ENCODE measurements around the gene MDN1. TPM values are rescaled to one million over a fixed set of nuclear protein-coding genes. Genes with fewer than 3 reads are reported as not detected.
"Not testable (repeated sequence)": the region's sequence is repeated elsewhere in the genome, so short reads cannot be mapped to it uniquely, and the experiment has no call there.

The MDN1 gene
- total and polyA plus RNA-seq, 5 experiments from 2014 or later, result 3.4 to 62.5 (median 10.2) TPM

DNA sequence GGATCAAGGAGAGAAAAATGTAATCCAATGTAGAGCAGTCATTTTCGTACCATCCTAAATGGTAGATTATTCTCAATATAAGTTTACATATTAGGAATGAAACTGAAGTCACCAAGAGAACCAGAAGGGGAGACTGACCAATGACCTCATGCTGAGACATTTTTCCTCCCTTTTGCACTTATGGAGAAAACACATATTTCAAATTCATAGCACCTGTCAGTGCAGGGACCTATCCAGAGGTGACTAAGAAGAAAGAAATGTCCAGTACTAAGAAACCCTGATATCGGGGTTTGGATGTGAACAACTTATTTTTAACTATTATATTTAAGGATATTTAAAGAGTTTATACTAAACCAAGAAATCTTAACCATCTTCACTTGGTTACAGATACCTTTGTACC, 164.5 kb downstream of the MDN1 start:
- Mint-ChIP-seq H3K27me3 (no peaks in the 10 kb centered on the region), H3K4me1 (peaks cover 0 to 2% (median 0%) of the 10 kb centered on the region in 4 donors), H3K36me3 (peaks cover 5 to 89% (median 17%) of the 10 kb centered on the region in 3 donors), H3K9me3 (no peaks in the 10 kb centered on the region), H3K4me3 (no peak overlapping the region), H3K27ac (no peak overlapping the region)
- POLR2A ChIA-PET, result no interaction called here
- DNase-seq (no peak), ATAC-seq (no peak)

DNA sequence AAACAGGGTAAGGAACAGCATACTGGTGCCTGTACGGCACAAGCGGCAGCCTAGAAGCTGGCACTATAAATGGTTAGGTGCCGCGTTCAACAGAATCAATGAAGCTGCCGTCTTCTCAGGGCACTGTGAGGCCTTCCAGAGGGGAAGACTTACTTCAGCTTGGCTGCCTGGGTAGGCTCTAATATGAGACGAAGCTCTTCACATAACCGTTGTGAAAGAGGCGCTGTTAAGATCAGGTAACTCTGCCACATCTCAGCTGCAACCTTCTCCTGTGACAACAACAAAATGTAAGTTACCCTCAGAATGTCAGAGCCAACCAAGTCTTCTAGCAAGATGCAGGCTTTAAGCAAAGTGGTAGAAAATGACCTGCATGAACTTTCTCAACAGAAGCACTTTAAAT, 169.0 kb downstream of the MDN1 start:
- POLR2A ChIA-PET, result no interaction called here
- peak overlapping the region in 2 of 10 donors; percentile 3 to 65 for H3K27ac Mint-ChIP-seq
- no peaks in the 10 kb centered on the region for H3K4me1 Mint-ChIP-seq
- no peaks in the 10 kb centered on the region for H3K9me3 Mint-ChIP-seq
- ATAC-seq (no peak), DNase-seq (no peak)
- no peak overlapping the region for H3K4me3 Mint-ChIP-seq
- no peaks in the 10 kb centered on the region for H3K27me3 Mint-ChIP-seq
- H3K36me3 Mint-ChIP-seq, result peaks cover 2 to 88% (median 28%) of the 10 kb centered on the region in 3 donors

DNA sequence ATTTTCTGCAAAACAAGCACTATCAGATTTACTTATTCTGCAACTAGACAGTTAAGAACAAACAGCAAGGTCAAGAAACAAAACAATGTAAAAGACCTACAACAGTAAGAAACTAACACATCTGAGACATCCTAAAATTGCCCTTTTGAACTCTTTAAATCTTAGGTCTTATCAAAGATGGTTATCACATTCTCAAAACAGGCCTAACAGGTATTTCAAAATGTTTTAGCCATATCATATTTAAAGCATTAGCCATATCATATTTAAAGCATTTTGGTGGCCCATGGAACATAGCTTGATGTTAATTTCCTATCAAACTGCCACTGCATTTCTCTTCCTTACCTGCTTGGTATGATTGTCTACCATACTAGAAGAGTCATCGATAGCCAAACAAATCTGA, 169.9 kb downstream of the MDN1 start:
- Mint-ChIP-seq H3K27me3 (no peaks in the 10 kb centered on the region), H3K4me1 (no peaks in the 10 kb centered on the region), H3K36me3 (peaks cover 0 to 86% (median 28%) of the 10 kb centered on the region in 3 donors), H3K9me3 (no peaks in the 10 kb centered on the region), H3K4me3 (no peak overlapping the region), H3K27ac (no peak overlapping the region)
- ATAC-seq (no peak), DNase-seq (no peak)
- POLR2A ChIA-PET, result no interaction called here

DNA sequence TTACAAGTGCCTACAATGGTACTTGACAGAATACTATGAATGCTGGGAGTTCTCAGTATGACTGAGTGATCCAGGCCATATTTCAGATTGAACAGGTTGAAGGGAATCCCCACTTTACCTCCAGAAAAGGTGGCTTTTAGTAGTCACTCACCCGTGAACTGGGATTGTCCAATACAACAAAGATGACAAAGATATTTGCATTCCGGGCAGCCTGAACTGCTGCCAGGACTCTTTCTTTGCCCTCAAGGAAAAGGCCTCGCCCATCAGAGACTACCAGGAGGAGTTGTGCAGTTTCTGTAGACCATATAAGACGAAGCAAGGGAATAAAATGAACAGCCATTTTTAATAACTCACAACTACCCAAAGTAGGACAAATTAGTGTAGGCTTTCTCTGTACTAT, 174.7 kb downstream of the MDN1 start:
- no peak for ATAC-seq
- no peak for DNase-seq
- Mint-ChIP-seq H3K9me3 (no peaks in the 10 kb centered on the region), H3K4me3 (no peak overlapping the region), H3K27me3 (no peaks in the 10 kb centered on the region), H3K36me3 (peaks cover 0 to 64% (median 19%) of the 10 kb centered on the region in 3 donors), H3K4me1 (peaks cover 0 to 2% (median under 1%) of the 10 kb centered on the region in 4 donors), H3K27ac (peak overlapping the region in 3 of 10 donors; percentile 8 to 83 (median 31))
- POLR2A ChIA-PET, result no interaction called here

DNA sequence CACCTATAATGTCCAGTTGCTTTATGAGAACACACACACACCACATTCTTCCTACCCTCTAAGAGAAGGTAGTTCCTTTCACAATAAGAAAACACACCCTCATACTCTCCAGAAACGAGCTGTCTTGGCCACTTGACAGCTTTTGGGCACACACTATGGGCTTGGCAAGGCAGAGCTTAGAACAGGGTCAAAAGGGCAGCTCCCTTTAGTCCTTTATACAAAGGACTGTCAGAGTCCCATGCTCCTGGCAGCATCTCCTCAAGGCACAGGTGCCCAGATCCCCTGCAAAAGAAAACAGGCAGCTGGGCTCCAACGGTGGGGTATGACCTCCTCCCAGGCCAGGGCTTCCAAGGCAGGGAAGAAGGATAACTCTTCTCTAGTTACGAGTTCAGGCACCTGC, 176.2 kb downstream of the MDN1 start:
- no peak for DNase-seq
- peak overlapping the region in 5 of 10 donors; percentile 20 to 79 (median 29) for H3K27ac Mint-ChIP-seq
- POLR2A ChIA-PET, result no interaction called here
- no peaks in the 10 kb centered on the region for H3K9me3 Mint-ChIP-seq
- no peak for ATAC-seq
- H3K27me3 Mint-ChIP-seq, result no peaks in the 10 kb centered on the region
- peaks cover 0 to 56% (median 16%) of the 10 kb centered on the region in 3 donors for H3K36me3 Mint-ChIP-seq
- H3K4me1 Mint-ChIP-seq, result peaks cover 7 to 13% (median 12%) of the 10 kb centered on the region in 4 donors
- no peak overlapping the region for H3K4me3 Mint-ChIP-seq

DNA sequence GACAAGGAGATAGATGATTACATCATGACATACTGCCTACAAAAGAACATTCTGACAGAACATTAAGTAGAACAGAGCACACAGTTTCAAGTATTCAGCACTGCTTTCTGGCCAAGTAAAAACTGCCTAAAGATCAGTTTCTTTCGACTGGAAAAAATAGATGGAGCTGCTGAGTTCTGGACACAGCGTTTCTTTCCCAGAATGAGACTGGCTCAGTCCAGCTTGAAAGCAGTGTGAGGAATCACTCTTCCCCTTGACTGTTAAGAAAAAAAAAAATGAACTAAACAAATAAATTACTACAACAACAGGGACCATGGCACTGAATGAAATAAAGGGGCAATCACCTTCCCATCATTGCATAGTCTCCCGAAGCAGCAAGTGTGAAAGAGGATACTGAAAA, 176.6 kb downstream of the MDN1 start:
- no peaks in the 10 kb centered on the region for H3K27me3 Mint-ChIP-seq
- no peak overlapping the region for H3K4me3 Mint-ChIP-seq
- peak overlapping the region in 2 of 10 donors; percentile 29 to 79 for H3K27ac Mint-ChIP-seq
- no peaks in the 10 kb centered on the region for H3K9me3 Mint-ChIP-seq
- POLR2A ChIA-PET, result no interaction called here
- ATAC-seq, result no peak
- peaks cover 10 to 17% (median 16%) of the 10 kb centered on the region in 4 donors for H3K4me1 Mint-ChIP-seq
- peaks cover 0 to 51% (median 14%) of the 10 kb centered on the region in 3 donors for H3K36me3 Mint-ChIP-seq
- DNase-seq, result no peak

DNA sequence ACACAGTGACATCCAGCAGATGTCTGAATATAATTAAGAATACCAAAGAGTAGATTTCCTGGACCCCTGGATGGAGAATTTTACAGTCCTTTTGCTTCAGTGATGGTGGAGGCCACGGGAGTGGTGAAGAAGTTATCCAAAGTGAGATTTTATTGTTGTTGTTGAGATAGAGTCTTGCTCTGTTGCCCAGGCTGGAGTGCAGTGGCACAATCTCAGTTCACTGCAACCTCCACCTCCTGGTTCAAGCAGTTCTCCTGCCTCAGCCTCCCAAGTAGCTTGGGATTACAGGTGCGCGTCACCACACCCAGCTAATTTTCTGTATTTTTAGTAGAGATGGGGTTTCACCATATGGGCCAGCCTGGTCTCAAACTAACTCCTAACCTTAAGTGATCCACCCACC, 178.0 kb downstream of the MDN1 start:
- H3K27me3 Mint-ChIP-seq, H3K4me3 Mint-ChIP-seq, ATAC-seq, DNase-seq, H3K9me3 Mint-ChIP-seq, POLR2A ChIA-PET: not testable (repeated sequence)
- H3K4me1 Mint-ChIP-seq, result peaks cover 10 to 27% (median 21%) of the 10 kb centered on the region in 4 donors
- H3K27ac Mint-ChIP-seq, result peak overlapping the region in 3 of 10 donors; percentile 15 to 43 (median 27)
- peaks cover 0 to 43% (median 10%) of the 10 kb centered on the region in 3 donors for H3K36me3 Mint-ChIP-seq

DNA sequence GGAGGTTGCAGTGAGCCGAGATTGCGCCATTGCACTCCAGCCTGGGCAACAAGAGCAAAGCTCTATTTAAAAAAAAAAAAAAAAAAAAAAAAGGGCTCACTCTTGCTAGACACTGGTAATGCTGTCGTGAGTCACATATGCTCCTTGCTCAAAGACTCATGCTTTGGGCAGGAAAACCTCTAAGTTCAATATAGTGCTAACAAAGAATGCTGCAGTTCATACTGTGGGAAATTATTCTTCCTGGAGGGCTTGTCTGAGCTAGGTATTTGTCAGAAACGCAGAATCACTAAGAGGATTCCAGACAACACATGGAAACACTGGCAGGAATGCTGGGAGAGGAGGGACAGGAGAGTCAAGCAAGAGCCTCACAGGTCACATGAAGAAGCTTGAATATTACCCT, 178.8 kb downstream of the MDN1 start:
- no peaks in the 10 kb centered on the region for H3K27me3 Mint-ChIP-seq
- H3K27ac Mint-ChIP-seq, result peak overlapping the region in 5 of 10 donors; percentile 15 to 83 (median 54)
- peaks cover 2 to 43% (median 18%) of the 10 kb centered on the region in 3 donors for H3K36me3 Mint-ChIP-seq
- POLR2A ChIA-PET, result interaction anchor here (0.9 kb wide), 1 partner anchor 95 kb away, joined by 8 read pairs; no protein-coding TSS in a partner anchor
- H3K4me3 Mint-ChIP-seq, result no peak overlapping the region
- peaks cover 12 to 31% (median 24%) of the 10 kb centered on the region in 4 donors for H3K4me1 Mint-ChIP-seq
- ATAC-seq (no peak), DNase-seq (no peak)
- peaks cover 0 to 3% (median 0%) of the 10 kb centered on the region in 9 donors for H3K9me3 Mint-ChIP-seq

DNA sequence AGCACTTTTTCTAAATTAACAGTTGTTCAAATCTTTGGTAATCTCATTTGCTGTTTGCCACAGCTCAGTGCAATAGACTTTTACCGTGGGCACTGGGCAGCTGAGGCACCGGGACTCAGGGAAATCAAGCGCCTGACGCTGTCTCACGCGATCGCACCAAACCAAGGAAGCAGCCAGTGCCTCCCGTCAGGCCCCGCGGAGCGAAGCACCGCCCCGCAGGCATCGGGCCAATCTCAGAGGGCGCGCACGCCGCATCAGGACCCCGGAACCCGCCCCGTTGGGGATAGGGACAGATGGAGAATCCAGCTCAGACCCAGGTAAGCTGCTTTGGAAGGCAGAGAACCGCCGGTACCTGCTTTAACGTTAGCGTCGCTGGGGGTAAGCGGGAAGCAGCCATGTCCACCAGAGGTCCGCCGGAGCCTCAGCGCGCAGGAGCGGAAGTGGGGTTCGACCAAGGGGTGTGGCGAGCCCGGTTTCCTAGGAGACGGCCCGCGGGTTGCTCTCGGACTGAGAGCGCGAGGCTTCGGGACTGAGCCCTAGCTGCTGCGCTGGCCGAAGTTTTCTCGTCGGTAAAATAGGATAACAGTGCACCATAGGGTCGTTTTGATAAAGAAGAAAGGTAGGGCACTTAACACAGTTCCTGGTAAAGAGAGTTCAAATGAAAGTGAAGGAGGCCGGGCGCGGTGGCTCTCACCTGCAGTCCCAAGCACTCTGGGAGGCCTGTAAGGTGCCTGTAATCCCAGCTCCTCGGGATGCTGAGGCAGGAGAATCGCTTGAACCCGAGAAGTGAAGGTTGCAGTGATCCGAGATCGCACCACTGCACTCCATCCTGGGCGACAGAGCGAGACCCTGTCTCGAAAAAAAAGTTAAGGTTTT, 181.0 kb downstream of the MDN1 start, which contains the start of gene LYRM2:
TSS of gene LYRM2 (minus strand) at position 428 of the 876 bp plus-strand sequence. CDS start at position 397, 31 bp downstream.
- peaks cover 6 to 44% (median 26%) of the 10 kb centered on the region in 3 donors for H3K36me3 Mint-ChIP-seq
- H3K27ac Mint-ChIP-seq, result peak within 1 kb of the TSS; percentile 96 to 99 (median 99)
- H3K27me3 Mint-ChIP-seq, result no peaks in the 10 kb centered on the region
- POLR2A ChIA-PET, result interaction anchor here (0.6 to 2.1 kb wide), 9 partner anchors 10 to 675 kb away, joined by 3 to 9 read pairs (median 4); partner anchors contain the start of genes MDN1, PNRC1 and RNGTT
- DNase-seq (peak; percentile 83 to 97 (median 88)), ATAC-seq (peak; percentile 95)
- peaks cover 0 to 3% (median 0%) of the 10 kb centered on the region in 9 donors for H3K9me3 Mint-ChIP-seq
- peak within 1 kb of the TSS; percentile 85 to 99 (median 97) for H3K4me3 Mint-ChIP-seq
- H3K4me1 Mint-ChIP-seq, result peaks cover 15 to 42% (median 29%) of the 10 kb centered on the region in 4 donors

DNA sequence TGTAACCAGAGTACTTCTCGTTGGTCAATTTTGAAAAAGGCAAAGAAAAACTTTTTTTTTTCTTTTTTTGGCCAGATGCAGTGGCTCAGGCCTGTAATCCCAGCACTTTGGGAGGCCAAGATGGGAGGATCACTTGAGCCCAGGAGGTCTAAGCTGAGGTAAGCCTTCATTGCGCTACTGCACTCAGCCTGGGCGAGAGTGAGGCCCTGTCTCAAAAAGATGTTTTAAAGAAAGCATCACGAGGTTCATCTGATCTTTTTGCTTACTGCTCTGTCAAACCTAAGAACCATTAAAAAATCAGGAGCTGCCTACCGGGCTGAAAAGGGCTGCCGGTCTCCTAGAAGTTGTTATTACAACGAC, 181.7 kb downstream of the MDN1 start:
- H3K4me3 Mint-ChIP-seq, result peak overlapping the region; percentile 85 to 99 (median 97)
- no peaks in the 10 kb centered on the region for H3K27me3 Mint-ChIP-seq
- H3K4me1 Mint-ChIP-seq, result peaks cover 15 to 45% (median 29%) of the 10 kb centered on the region in 4 donors
- peaks cover 0 to 3% (median 0%) of the 10 kb centered on the region in 9 donors for H3K9me3 Mint-ChIP-seq
- POLR2A ChIA-PET, result interaction anchor here (0.6 to 2.1 kb wide), 10 partner anchors 10 to 674 kb away, joined by 3 to 9 read pairs (median 3); partner anchors contain the start of genes MDN1, PNRC1 and RNGTT
- peak overlapping the region; percentile 96 to 99 (median 99) for H3K27ac Mint-ChIP-seq
- peaks cover 6 to 38% (median 26%) of the 10 kb centered on the region in 3 donors for H3K36me3 Mint-ChIP-seq
- peak; percentile 10 to 13 for ATAC-seq
- peak in 1 of 10 donors; percentile 2 for DNase-seq

DNA sequence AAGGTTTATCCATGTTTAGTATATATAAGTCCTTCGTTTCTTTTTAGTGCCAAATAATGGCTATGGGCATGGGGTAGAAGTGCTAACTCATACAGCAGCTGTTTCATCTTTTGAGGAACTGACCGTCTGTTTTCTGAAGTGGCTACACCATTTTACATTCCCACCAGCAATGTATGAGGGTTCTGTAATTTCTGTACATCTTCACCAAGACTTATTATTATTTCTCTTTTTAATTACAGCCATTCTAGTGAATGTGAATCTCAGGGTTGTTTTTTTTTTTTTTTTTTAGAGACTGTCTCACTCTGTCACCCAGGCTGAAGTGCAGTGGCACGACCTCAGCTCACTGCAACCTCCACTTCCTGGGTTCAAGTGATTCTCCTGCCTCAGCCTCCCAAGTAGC, 183.2 kb downstream of the MDN1 start:
- H3K9me3 Mint-ChIP-seq, DNase-seq, H3K27me3 Mint-ChIP-seq, ATAC-seq: not testable (repeated sequence)
- H3K4me3 Mint-ChIP-seq, result peak overlapping the region in 3 of 10 donors; percentile 6 to 59 (median 51)
- peaks cover 6 to 36% (median 26%) of the 10 kb centered on the region in 3 donors for H3K36me3 Mint-ChIP-seq
- peaks cover 15 to 46% (median 29%) of the 10 kb centered on the region in 4 donors for H3K4me1 Mint-ChIP-seq
- POLR2A ChIA-PET, result interaction anchor here (0.6 to 0.7 kb wide), 2 partner anchors 284 to 292 kb away, joined by 3 to 5 read pairs; partner anchors contain the start of gene UBE2J1
- H3K27ac Mint-ChIP-seq, result peak overlapping the region in 2 of 10 donors; percentile 34 to 72

DNA sequence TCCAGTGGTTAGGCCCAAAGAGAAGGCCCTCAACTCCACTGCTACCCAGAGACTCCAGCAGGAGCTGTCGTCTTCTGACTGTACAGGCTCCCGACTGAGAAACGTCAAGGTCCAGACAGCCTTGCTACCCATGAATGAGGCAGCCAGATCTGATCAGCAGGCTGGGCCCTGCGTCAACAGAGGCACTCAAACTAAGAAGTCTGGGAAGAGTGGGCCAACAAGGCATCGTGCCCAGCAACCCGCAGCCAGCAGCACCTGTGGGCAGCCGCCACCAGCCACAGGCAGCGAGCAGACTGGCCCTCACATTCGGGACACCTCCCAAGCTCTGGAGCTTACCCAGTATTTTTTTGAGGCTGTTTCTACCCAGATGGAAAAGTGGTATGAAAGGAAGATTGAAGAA, 189.1 kb downstream of the MDN1 start:
- POLR2A ChIA-PET, result no interaction called here
- Mint-ChIP-seq H3K4me1 (peaks cover 2 to 12% (median 5%) of the 10 kb centered on the region in 4 donors), H3K9me3 (no peaks in the 10 kb centered on the region), H3K36me3 (peaks cover 1 to 22% (median 10%) of the 10 kb centered on the region in 3 donors), H3K27me3 (no peaks in the 10 kb centered on the region), H3K4me3 (no peak overlapping the region), H3K27ac (no peak overlapping the region)
- no peak for ATAC-seq
- DNase-seq, result no peak

DNA sequence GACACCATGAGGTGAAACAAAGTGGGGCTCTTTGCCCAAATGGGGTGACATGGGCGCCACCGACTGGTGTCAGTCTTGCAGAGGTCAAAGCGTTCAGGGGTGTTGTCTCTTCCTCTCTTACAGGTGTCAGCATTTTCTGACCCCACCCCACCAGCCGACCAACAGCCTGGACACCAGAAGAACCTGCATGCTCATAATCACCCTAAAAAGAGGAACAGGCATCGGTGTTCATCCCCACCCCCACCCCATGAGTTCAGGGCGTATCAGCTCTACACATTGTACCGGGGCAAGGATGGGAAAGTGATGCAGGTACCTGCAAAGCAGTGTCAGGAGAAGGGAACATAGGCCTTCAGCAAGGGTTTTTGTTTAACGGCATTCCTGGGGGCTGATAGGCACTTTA, 195.8 kb downstream of the MDN1 start:
- no peak overlapping the region for H3K4me3 Mint-ChIP-seq
- no peaks in the 10 kb centered on the region for H3K9me3 Mint-ChIP-seq
- no peak overlapping the region for H3K27ac Mint-ChIP-seq
- H3K36me3 Mint-ChIP-seq, result peaks cover 0 to 7% (median 3%) of the 10 kb centered on the region in 3 donors
- H3K4me1 Mint-ChIP-seq, result peaks cover 0 to 2% (median 0%) of the 10 kb centered on the region in 4 donors
- POLR2A ChIA-PET, result no interaction called here
- no peaks in the 10 kb centered on the region for H3K27me3 Mint-ChIP-seq
- ATAC-seq (no peak), DNase-seq (no peak)
